CD14-positive monocyte (primary cell): ENCODE data around the gene EFCC1. TPM values are rescaled to one million over a fixed set of nuclear protein-coding genes. Genes with fewer than 3 reads are reported as not detected.

Experiments used
- DNase-seq, 3 donors: peaks; one replicate each; pipeline ENCODE4 v3.0.0-alpha.2; 2011 to 2022
- H2AFZ ChIP-seq: 2 replicates; pipeline ENCODE4 v1.6.0; 2012; ENCODE audit warnings: mild to moderate bottlenecking, low read depth, low read length, inconsistent platforms; ENCODE audit not compliant: insufficient read depth, poor library complexity, severe bottlenecking
- H3K27ac ChIP-seq, 2 donors: 1 replicate in 1 of 2; 2 replicates in 1 of 2; pipeline ENCODE4 v1.5.1; 2012 to 2013; ENCODE audit warnings: low read length in 2 of 2, control low read depth in 1 of 2, inconsistent platforms in 1 of 2, low read depth in 1 of 2, mild to moderate bottlenecking in 1 of 2
- H3K27me3 ChIP-seq, 2 donors: one replicate each; pipeline versions ENCODE4 v1.6.0 to v1.6.1; 2011 to 2013; ENCODE audit warnings: low read length in 2 of 2; ENCODE audit not compliant: control insufficient read depth in 2 of 2, insufficient read depth in 2 of 2
- H3K36me3 ChIP-seq, 2 donors: replicated peaks in 1 of 2; 1 replicate in 1 of 2; 2 replicates in 1 of 2; pipeline versions ENCODE4 v1.5.1 to v1.6.1; 2012 to 2013; ENCODE audit warnings: low read length in 2 of 2, control low read depth in 1 of 2, inconsistent platforms in 1 of 2, mild to moderate bottlenecking in 1 of 2; ENCODE audit not compliant: insufficient read depth in 2 of 2, control insufficient read depth in 1 of 2
- H3K4me1 ChIP-seq, 2 donors: 1 replicate in 1 of 2; 2 replicates in 1 of 2; pipeline versions ENCODE4 v1.5.1 to v1.6.1; 2012 to 2013; ENCODE audit warnings: low read length in 2 of 2, control low read depth in 1 of 2, inconsistent platforms in 1 of 2, mild to moderate bottlenecking in 1 of 2, moderate library complexity in 1 of 2; ENCODE audit not compliant: insufficient read depth in 2 of 2, control insufficient read depth in 1 of 2
- H3K4me2 ChIP-seq: replicated peaks from 2 replicates; pipeline ENCODE3; 2012; ENCODE audit warnings: low read length, moderate library complexity, mild to moderate bottlenecking; ENCODE audit not compliant: poor library complexity, severe bottlenecking; ENCODE audit errors: extremely low read depth
- H3K4me3 ChIP-seq, 3 experiments: fragments of 200-600 bp in 1 of 3; sonication (generic) in 1 of 3; replicated peaks in 1 of 3; 1 replicate in 2 of 3; 2 replicates in 1 of 3; pipeline ENCODE4 v1.5.1; 2011 to 2013; ENCODE audit warnings: low read length in 3 of 3, mild to moderate bottlenecking in 3 of 3, control low read depth in 2 of 3, low read depth in 2 of 3, inconsistent platforms in 1 of 3, moderate library complexity in 1 of 3
- H3K79me2 ChIP-seq: 2 replicates; pipeline ENCODE4 v1.6.0; 2012; ENCODE audit warnings: mild to moderate bottlenecking, control low read depth, inconsistent platforms, low read length, moderate library complexity; ENCODE audit not compliant: insufficient read depth
- H3K9ac ChIP-seq: 2 replicates; pipeline ENCODE4 v1.6.0; 2017; ENCODE audit warnings: low read length, mild to moderate bottlenecking; ENCODE audit not compliant: insufficient read depth, poor library complexity, severe bottlenecking
- H3K9me3 ChIP-seq, 2 donors: replicated peaks in 1 of 2; 1 replicate in 1 of 2; 2 replicates in 1 of 2; pipeline versions ENCODE4 v1.5.1 to v1.6.1; 2012 to 2013; ENCODE audit warnings: low read length in 2 of 2, control low read depth in 1 of 2; ENCODE audit not compliant: control insufficient read depth in 1 of 2, insufficient read depth in 1 of 2
- H4K20me1 ChIP-seq: 2 replicates; pipeline ENCODE4 v1.6.0; 2012; ENCODE audit warnings: mild to moderate bottlenecking, low read length, control low read depth, moderate library complexity; ENCODE audit not compliant: insufficient read depth
- H3K27ac Mint-ChIP-seq, 7 donors: one replicate each; pipeline ENCODE4 v1.8.0; 2020; ENCODE audit warnings: mild to moderate bottlenecking in 7 of 7, mixed read lengths in 7 of 7, moderate library complexity in 6 of 7, inconsistent platforms in 2 of 7
- H3K27me3 Mint-ChIP-seq, 3 donors: one replicate each; pipeline ENCODE4 v1.8.0; 2021 to 2022; ENCODE audit warnings: low read depth in 3 of 3, mild to moderate bottlenecking in 3 of 3, mixed read lengths in 3 of 3, moderate library complexity in 3 of 3, inconsistent platforms in 1 of 3
- H3K36me3 Mint-ChIP-seq, 2 donors: one replicate each; pipeline ENCODE4 v1.8.0; 2020; ENCODE audit warnings: mixed read lengths in 2 of 2, inconsistent platforms in 1 of 2, mild to moderate bottlenecking in 1 of 2
- H3K4me1 Mint-ChIP-seq: one replicate; pipeline ENCODE4 v1.8.0; 2020; ENCODE audit warnings: mild to moderate bottlenecking, mixed read lengths
- H3K4me3 Mint-ChIP-seq, 2 donors: one replicate each; pipeline ENCODE4 v1.8.0; 2020; ENCODE audit warnings: mild to moderate bottlenecking in 2 of 2, mixed read lengths in 2 of 2, moderate library complexity in 1 of 2
- H3K9me3 Mint-ChIP-seq, 7 donors: one replicate each; pipeline ENCODE4 v1.8.0; 2020 to 2022; ENCODE audit warnings: mixed read lengths in 7 of 7, mild to moderate bottlenecking in 6 of 7, moderate library complexity in 6 of 7, inconsistent platforms in 2 of 7
- WGBS: methylation state at CpG from one replicate; pipeline ENCODE4 v1.1.5; 2013; ENCODE audit warnings: missing lambda C conversion rate; ENCODE audit not compliant: insufficient coverage; 5-methylcytosine and 5-hydroxymethylcytosine counted together
- intact Hi-C, 2 donors: fragments of 100-400 bp; cut with micrococcal nuclease; formaldehyde crosslinking; loops; one replicate each; pipeline versions ENCODE4 v1.15.0 to v1.15.1; 2023
- polyA plus RNA-seq, 3 donors: library from polyadenylated mRNA; depleted of rRNA in 1 of 3; unstranded in 2 of 3; stranded (reverse) in 1 of 3; fragments of 300-500 nt in 2 of 3; fragments of >200 nt in 1 of 3; fragmentation: Illumina TruSeq in 2 of 3; gene quantifications; 1 replicate in 2 of 3; 2 replicates in 1 of 3; pipeline ENCODE4 v1.2.3, GENCODE V29; 2012 to 2021
- TF ChIP-seq, protein P1 (sequence below): fragments of 200-600 bp; IDR thresholded peaks from one replicate; pipeline ENCODE4 v1.8.0; 2022; ENCODE audit warnings: antibody characterized with exemption, mild to moderate bottlenecking

Gene EFCC1
- polyA plus RNA-seq, 3 donors: 0.11 to 0.15 TPM; not detected in 1

DNA sequence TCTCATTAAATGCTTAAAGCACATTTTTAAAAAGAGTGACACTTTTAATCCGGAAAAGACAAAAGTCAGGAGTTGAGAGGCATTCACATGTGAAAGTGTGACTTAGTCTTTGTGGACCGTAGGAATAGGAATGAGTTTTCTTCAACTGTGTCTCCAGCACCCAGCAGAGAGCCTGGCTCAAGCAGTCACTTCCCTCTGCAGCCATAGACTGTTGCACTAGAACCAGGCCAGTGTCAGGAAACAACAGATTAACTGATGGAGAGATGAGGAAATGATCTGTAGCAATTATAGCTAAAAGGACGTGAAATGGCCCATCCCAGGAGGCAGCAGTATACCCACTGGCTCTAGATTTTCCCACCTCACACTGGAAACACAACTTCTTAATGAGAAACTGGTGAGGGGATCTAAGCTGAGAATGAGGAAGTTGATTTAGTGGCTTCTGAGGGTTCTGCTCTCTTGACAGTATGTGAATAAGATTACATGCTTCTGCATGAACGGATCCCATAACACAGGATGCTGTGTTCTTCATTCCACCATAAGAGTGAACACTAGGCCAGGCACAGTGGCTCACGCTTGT lies 27.0 kb upstream of the EFCC1 start:
- peak overlapping the region; percentile 22 for H3K4me2 ChIP-seq

DNA sequence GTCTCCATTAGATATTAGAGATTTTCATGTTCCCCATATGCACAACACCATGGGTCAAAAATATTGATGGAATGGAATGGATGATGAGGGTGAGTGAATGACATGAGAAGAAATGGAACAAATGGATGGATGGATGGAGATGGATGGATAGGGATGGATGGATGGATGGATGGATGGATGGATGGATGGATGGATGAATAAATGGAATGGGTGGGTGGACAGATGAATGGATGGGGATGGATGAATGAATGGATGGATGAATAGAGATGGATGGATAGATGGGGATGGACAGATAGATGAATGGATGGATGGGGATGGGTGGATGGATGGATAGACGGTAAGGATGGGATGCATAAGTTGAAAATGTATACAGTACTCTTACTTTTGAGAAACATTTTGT lies 25.8 kb upstream of the EFCC1 start:
- WGBS: no CpG with 5 or more reads among the region's 1 CpG
- TF ChIP-seq, protein P1, sequence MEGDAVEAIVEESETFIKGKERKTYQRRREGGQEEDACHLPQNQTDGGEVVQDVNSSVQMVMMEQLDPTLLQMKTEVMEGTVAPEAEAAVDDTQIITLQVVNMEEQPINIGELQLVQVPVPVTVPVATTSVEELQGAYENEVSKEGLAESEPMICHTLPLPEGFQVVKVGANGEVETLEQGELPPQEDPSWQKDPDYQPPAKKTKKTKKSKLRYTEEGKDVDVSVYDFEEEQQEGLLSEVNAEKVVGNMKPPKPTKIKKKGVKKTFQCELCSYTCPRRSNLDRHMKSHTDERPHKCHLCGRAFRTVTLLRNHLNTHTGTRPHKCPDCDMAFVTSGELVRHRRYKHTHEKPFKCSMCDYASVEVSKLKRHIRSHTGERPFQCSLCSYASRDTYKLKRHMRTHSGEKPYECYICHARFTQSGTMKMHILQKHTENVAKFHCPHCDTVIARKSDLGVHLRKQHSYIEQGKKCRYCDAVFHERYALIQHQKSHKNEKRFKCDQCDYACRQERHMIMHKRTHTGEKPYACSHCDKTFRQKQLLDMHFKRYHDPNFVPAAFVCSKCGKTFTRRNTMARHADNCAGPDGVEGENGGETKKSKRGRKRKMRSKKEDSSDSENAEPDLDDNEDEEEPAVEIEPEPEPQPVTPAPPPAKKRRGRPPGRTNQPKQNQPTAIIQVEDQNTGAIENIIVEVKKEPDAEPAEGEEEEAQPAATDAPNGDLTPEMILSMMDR: no peak
- Mint-ChIP-seq H3K4me3 (no peak overlapping the region), H3K9me3 (peaks cover 0 to 3% (median 0%) of the 10 kb centered on the region in 7 donors), H3K36me3 (no peaks in the 10 kb centered on the region), H3K4me1 (peaks cover 26% of the 10 kb centered on the region), H3K27ac (no peak overlapping the region), H3K27me3 (peaks cover 0 to 3% (median 0%) of the 10 kb centered on the region in 3 donors)
- no peak overlapping the region for H3K4me3 ChIP-seq
- peaks cover 12 to 22% of the 10 kb centered on the region in 2 donors for H3K4me1 ChIP-seq
- H3K9me3 ChIP-seq: no peaks in the 10 kb centered on the region
- no peaks in the 10 kb centered on the region for H3K79me2 ChIP-seq
- H4K20me1 ChIP-seq: no peaks in the 10 kb centered on the region
- no peak for DNase-seq
- H2AFZ ChIP-seq: no peak overlapping the region
- H3K27ac ChIP-seq: no peak overlapping the region
- H3K36me3 ChIP-seq: no peaks in the 10 kb centered on the region
- intact Hi-C loops: loop anchor here (10.0 kb wide), 2 partner anchors 340 to 350 kb away; a partner anchor contains a TSS
- H3K27me3 ChIP-seq: no peaks in the 10 kb centered on the region
- no peak overlapping the region for H3K4me2 ChIP-seq
- H3K9ac ChIP-seq: no peak overlapping the region

More for the DNA sequence above, 27.0 kb upstream of the EFCC1 start:
- TF ChIP-seq, protein P1: no peak
- peak overlapping the region in 1 of 2 donors; percentile 51 for H3K4me3 Mint-ChIP-seq
- no peaks in the 10 kb centered on the region for H3K79me2 ChIP-seq
- H2AFZ ChIP-seq: peak overlapping the region; percentile 70
- no peaks in the 10 kb centered on the region for H3K27me3 ChIP-seq
- no peak overlapping the region for H3K9ac ChIP-seq
- intact Hi-C loops: loop anchor here (10.0 kb wide), 2 partner anchors 341 to 351 kb away; a partner anchor contains a TSS
- H3K9me3 ChIP-seq: no peaks in the 10 kb centered on the region
- H3K4me1 ChIP-seq: peaks cover 12 to 22% of the 10 kb centered on the region in 2 donors
- H4K20me1 ChIP-seq: no peaks in the 10 kb centered on the region
- peak in 2 of 3 donors; percentile 18 to 48 for DNase-seq
- peaks cover 30% of the 10 kb centered on the region for H3K4me1 Mint-ChIP-seq
- H3K27ac ChIP-seq: peak overlapping the region in 1 of 2 donors; percentile 53
- H3K27me3 Mint-ChIP-seq: peaks cover 0 to 6% (median 0%) of the 10 kb centered on the region in 3 donors
- H3K4me3 ChIP-seq: no peak overlapping the region
- H3K36me3 ChIP-seq: no peaks in the 10 kb centered on the region
- H3K36me3 Mint-ChIP-seq: no peaks in the 10 kb centered on the region
- H3K9me3 Mint-ChIP-seq: peaks cover 0 to 3% (median 0%) of the 10 kb centered on the region in 7 donors
- H3K27ac Mint-ChIP-seq: peak overlapping the region in 4 of 7 donors; percentile 4 to 75 (median 64)
- 21% methylated on average over 2 of the region's 5 CpGs for WGBS
